Heart right ventricle (tissue), 16 donors: ENCODE results near the gene KIAA1191. TPM values are rescaled to one million over a fixed set of nuclear protein-coding genes. Genes with fewer than 3 reads are reported as not detected.

ENCODE experiments used
- ATAC-seq, 8 donors: fragments of 200-7000 bp; cut with Tn5 transposase; one replicate each; pipeline ENCODE4 v1.9.1; 2020; ENCODE audit warnings: mild to moderate bottlenecking in 8 of 8, moderate library complexity in 8 of 8, moderate number of reproducible peaks in 1 of 8
- DNase-seq, 2 donors: peaks; one replicate each; pipeline ENCODE4 v3.0.0-alpha.2; 2020
- H3K27ac ChIP-seq, 10 donors: fragments of 200-600 bp; sonication (generic) in 2 of 10; one replicate each; pipeline versions ENCODE4 v1.5.0 to v1.8.0; 2020 to 2022; ENCODE audit warnings: mild to moderate bottlenecking in 3 of 10
- H3K27me3 ChIP-seq, 7 donors: fragments of 200-600 bp; one replicate each; pipeline ENCODE4 v1.8.0; 2021 to 2022; ENCODE audit warnings: mild to moderate bottlenecking in 2 of 7
- H3K36me3 ChIP-seq, 9 donors: fragments of 200-600 bp; sonication (generic) in 1 of 9; one replicate each; pipeline versions ENCODE4 v1.5.0 to v1.8.0; 2020 to 2022; ENCODE audit warnings: mild to moderate bottlenecking in 2 of 9
- H3K4me1 ChIP-seq, 9 donors: fragments of 200-600 bp; sonication (generic) in 1 of 9; one replicate each; pipeline versions ENCODE4 v1.5.0 to v1.8.0; 2020 to 2022; ENCODE audit warnings: mild to moderate bottlenecking in 4 of 9
- H3K4me3 ChIP-seq, 10 donors: fragments of 200-600 bp; sonication (generic) in 2 of 10; one replicate each; pipeline versions ENCODE4 v1.5.0 to v1.8.0; 2020 to 2022; ENCODE audit warnings: mild to moderate bottlenecking in 7 of 10, moderate library complexity in 2 of 10
- H3K9me3 ChIP-seq, 11 donors: fragments of 200-600 bp in 10 of 11; sonication (generic) in 2 of 11; one replicate each; pipeline versions ENCODE4 v1.5.0 to v1.8.0; 2013 to 2022; ENCODE audit warnings: mild to moderate bottlenecking in 2 of 11, control low read depth in 1 of 11, moderate library complexity in 1 of 11
- CTCF ChIP-seq, 9 donors: fragments of 200-600 bp; sonication (generic) in 2 of 9; IDR thresholded peaks; one replicate each; pipeline versions ENCODE4 v1.5.0 to v1.8.0; 2021 to 2022; ENCODE audit warnings: antibody characterized with exemption in 9 of 9, mild to moderate bottlenecking in 5 of 9, moderate library complexity in 1 of 9
- WGBS, 2 donors: extraction: QIAGEN DNeasy Blood & Tissue Kit; methylation state at CpG; one replicate each; pipeline ENCODE4 v1.1.7; 2013; ENCODE audit warnings: inconsistent platforms in 1 of 2; 5-methylcytosine and 5-hydroxymethylcytosine counted together
- intact Hi-C, 10 donors: fragments of 100-400 bp; cut with DNase I; formaldehyde crosslinking; loops; one replicate each; pipeline versions ENCODE4 v1.11.1 to v1.14.2; 2022
- polyA plus RNA-seq, 2 donors: library from polyadenylated mRNA; stranded (reverse); fragments of 200-250 nt; gene quantifications; one replicate each; pipeline ENCODE4 v1.2.3, GENCODE V29; 2013
- total RNA-seq, 10 donors: library from RNA; stranded (reverse); fragmentation: NEBNext Ultra II Directional in 3 of 10; extraction: Animal tissue kit (Norgen Biotek cat#: 25700) in 3 of 10; gene quantifications; one replicate each; pipeline versions ENCODE4 v1.2.1 to v1.2.4, GENCODE V29; 2021 to 2023
- donor health status: Arrhythmogenic right ventricular cardiomyopathy.
- donor health status: ischemic (EF 13 %, LVEDD 7.1; RV severe dilation, severe dysfunction).
- donor health status: healthy with polysubstance abuse.
- donor health status: DM: no; HTN: yes; CAD: no.
- donor health status: DM: no; HTN: no; CAD: no.
- donor health status: ischemic (EF 25% LVEDD 6.9; RV normal size, moderate dysfunction).
- donor health status: ischemic (EF 25% LVEDD 5.7; RV mildly dilated, moderate dysfunction).
- donor health status: healthy.
- donor health status: DM: yes; HTN: yes; CAD: no.
- donor health status: Ischemic cardiomyopathy.
- donor health status: ischemic (EF 35%, LVEDD 5.7; RV mildly dilated, moderate dysfunction).
- donor health status: nonischemic (EF 11% LVEDD 7.7; RV severe dilation, severe dysfunction).
- donor health status: DM: yes; HTN: yes; CAD: no.
- donor health status: PGD.
- donor health status: ischemic (EF 29% LVEDD 5.4; RV normal size, mild dysfunction).
- donor health status: nonischemic (EF 23%, LVEDD 6.1; RV moderate dilation, normal function).

Gene KIAA1191
- total and polyA plus RNA-seq, 12 donors: 38.8 to 121 (median 89.1) TPM

- ATAC-seq (no peak), DNase-seq (no peak)
- peaks cover 0 to 39% (median 28%) of the 10 kb centered on the region in 9 donors for H3K4me1 ChIP-seq
- H3K36me3 ChIP-seq: peaks cover 0 to 27% (median 3%) of the 10 kb centered on the region in 9 donors
- peaks cover 0 to 21% (median 0%) of the 10 kb centered on the region in 7 donors for H3K27me3 ChIP-seq
- peak overlapping the region; percentile 58 to 100 (median 95) for H3K4me3 ChIP-seq
- peak overlapping the region in 9 of 10 donors; percentile 60 to 94 (median 86) for H3K27ac ChIP-seq
- TF ChIP-seq CTCF (IDR thresholded peaks at IDR 0.05): no peak
- H3K9me3 ChIP-seq: no peaks in the 10 kb centered on the region
- 73 to 74% methylated on average over 8 of the region's 8 CpGs for WGBS, 2 donors
- intact Hi-C loops: loop anchor here in 2 of 10 donors (5.0 kb wide), 3 partner anchors 40 to 85 kb away; partner anchors contain the start of genes CLTB (in 1 of the 2) and FAF2 (in 1 of the 2)
These were observed 598 bp upstream of the KIAA1191 start for GRCh38 chr5:176362233-176362490.

GRCh38 chr5:176360894-176361436 lies 599 bp downstream of the KIAA1191 start:
- ATAC-seq (peak in 7 of 8 donors; percentile 3 to 42 (median 21)), DNase-seq (peak in 1 of 2 donors; percentile 28)
- 2% methylated on average over 27 of the region's 27 CpGs for WGBS, 2 donors
- peaks cover 0 to 15% (median 0%) of the 10 kb centered on the region in 7 donors for H3K27me3 ChIP-seq
- peak overlapping the region; percentile 58 to 100 (median 95) for H3K4me3 ChIP-seq
- intact Hi-C loops: loop anchor here in 2 of 10 donors (2.0 to 5.0 kb wide), 4 partner anchors 28 to 86 kb away; partner anchors contain the start of genes CLTB (in 1 of the 2), FAF2 (in 1 of the 2), HIGD2A (in 1 of the 2) and NOP16 (in 1 of the 2)
- H3K27ac ChIP-seq: peak overlapping the region in 9 of 10 donors; percentile 60 to 94 (median 86)
- H3K36me3 ChIP-seq: peaks cover 0 to 38% (median 3%) of the 10 kb centered on the region in 9 donors
- H3K4me1 ChIP-seq: peaks cover 0 to 32% (median 24%) of the 10 kb centered on the region in 9 donors
- H3K9me3 ChIP-seq: no peaks in the 10 kb centered on the region
- no peak for TF ChIP-seq CTCF (IDR thresholded peaks at IDR 0.05)

- ATAC-seq (no peak), DNase-seq (no peak)
- Histone ChIP-seq H3K27me3 (peaks cover 0 to 3% (median 0%) of the 10 kb centered on the region in 7 donors), H3K36me3 (peaks cover 0 to 51% (median 12%) of the 10 kb centered on the region in 9 donors), H3K4me3 (no peak overlapping the region), H3K27ac (no peak overlapping the region), H3K9me3 (no peaks in the 10 kb centered on the region), H3K4me1 (peaks cover 0 to 25% (median 21%) of the 10 kb centered on the region in 9 donors)
- no peak for TF ChIP-seq CTCF (IDR thresholded peaks at IDR 0.05)
- 71 to 74% methylated on average over 4 of the region's 4 CpGs for WGBS, 2 donors
- intact Hi-C loops: loop anchor here in 2 of 10 donors (2.0 to 5.0 kb wide), 4 partner anchors 29 to 88 kb away; partner anchors contain the start of genes CLTB (in 1 of the 2), FAF2 (in 1 of the 2), HIGD2A (in 1 of the 2) and NOP16 (in 1 of the 2)
These were observed 1.9 kb downstream of the KIAA1191 start for GRCh38 chr5:176359658-176360057.

GRCh38 chr5:176356179-176356566 lies 5.4 kb downstream of the KIAA1191 start:
- Histone ChIP-seq H3K9me3 (no peaks in the 10 kb centered on the region), H3K27me3 (no peaks in the 10 kb centered on the region), H3K27ac (no peak overlapping the region), H3K4me1 (peaks cover 0 to 17% (median 14%) of the 10 kb centered on the region in 9 donors), H3K4me3 (no peak overlapping the region), H3K36me3 (peaks cover 0 to 86% (median 40%) of the 10 kb centered on the region in 9 donors)
- ATAC-seq (no peak), DNase-seq (no peak)
- 95 to 96% methylated on average over 3 of the region's 3 CpGs for WGBS, 2 donors
- intact Hi-C loops: no loop called here
- no peak for TF ChIP-seq CTCF (IDR thresholded peaks at IDR 0.05)
